Measurements from ENCODE around the gene PCTP. TPM values are rescaled to one million over a fixed set of nuclear protein-coding genes. Genes with fewer than 3 reads are reported as not detected.

PCTP gene
- total RNA-seq, 1 experiment from 2014 or later, result 17.1 TPM

GRCh38 chr17:55742272-55743102 lies 8.4 kb upstream of the PCTP start:
- Histone ChIP-seq H3K9me3 (ENCODE audit: control insufficient read depth, low read depth, low read length) (no peaks in the 10 kb centered on the region), H4K91ac (ENCODE audit: insufficient read length, low read depth, low read length) (no peak overlapping the region), H3K79me2 (ENCODE audit: insufficient read depth, low read length) (no peaks in the 10 kb centered on the region), H3K56ac (ENCODE audit: insufficient read length, low read depth, low read length) (no peak overlapping the region), H3K4me2 (ENCODE audit: insufficient read depth, insufficient read length, low read length) (no peak overlapping the region), H3K23ac (ENCODE audit: insufficient read length, low read depth, low read length) (no peak overlapping the region), H3K14ac (ENCODE audit: insufficient read depth, low read length) (no peak overlapping the region), H3K27ac (ENCODE audit: insufficient read length, low read depth, low read length) (no peak overlapping the region), H2AK5ac (ENCODE audit: insufficient read length, low read length) (no peak overlapping the region), H2BK120ac (ENCODE audit: low read depth, low read length, poor library complexity, severe bottlenecking) (no peak overlapping the region), H4K20me1 (ENCODE audit: control insufficient read depth, insufficient read depth, insufficient read length) (no peaks in the 10 kb centered on the region), H3K27me3 (ENCODE audit: insufficient read depth, low read length) (no peaks in the 10 kb centered on the region), H4K5ac (ENCODE audit: insufficient read length, low read depth, low read length) (no peak overlapping the region), H3K4me1 (ENCODE audit: insufficient read depth, low read length) (no peaks in the 10 kb centered on the region), H2BK20ac (ENCODE audit: low read depth, low read length, poor library complexity, severe bottlenecking) (no peak overlapping the region), H3K4ac (ENCODE audit: low read depth, low read length) (no peak overlapping the region), H3K79me1 (ENCODE audit: insufficient read depth, low read depth, low read length, poor library complexity, severe bottlenecking) (no peaks in the 10 kb centered on the region), H3K9ac (ENCODE audit: extremely low read depth, insufficient read length, low read length) (no peak overlapping the region), H3T11ph (ENCODE audit: low read length) (no peak overlapping the region), H2BK15ac (ENCODE audit: low read depth, low read length) (no peak overlapping the region), H2BK5ac (ENCODE audit: insufficient read length, low read length) (no peak overlapping the region), H2BK12ac (ENCODE audit: insufficient read length, low read depth, low read length) (no peak overlapping the region), H2AFZ (ENCODE audit: low read length) (no peak overlapping the region), H3K18ac (ENCODE audit: insufficient read length, low read depth, low read length) (no peak overlapping the region), H3K23me2 (ENCODE audit: insufficient read length, low read depth, low read length, poor library complexity, severe bottlenecking) (no peaks in the 10 kb centered on the region), H4K8ac (replicated peaks; ENCODE audit: insufficient read length, low read depth, low read length) (no peak overlapping the region)
- WGBS (ENCODE audit: extremely low coverage, insufficient read length, low lambda C conversion rate), result no CpG with 5 or more reads among the region's 12 CpGs
- Mint-ChIP-seq H3K9me3 (no peaks in the 10 kb centered on the region), H3K27ac (no peak overlapping the region), H3K27me3 (ENCODE audit: low read depth) (no peaks in the 10 kb centered on the region), H3K4me3 (no peak overlapping the region), H3K4me1 (no peaks in the 10 kb centered on the region), H3K36me3 (ENCODE audit: insufficient read depth in 1 of 3, low read depth in 3 of 3) (no peaks in the 10 kb centered on the region)
- no peak; the same call in 2 of the 3 replicates for TF ChIP-seq CTCF (conservative IDR thresholded peaks at IDR 0.05)
- no peak for DNase-seq
